ENCODE results near the gene MDGA2.

Gene MDGA2

GRCh38 chr14:47471075-47471474 lies 204.3 kb downstream of the MDGA2 start:
- DNase-seq, result no peak

GRCh38 chr14:47466916-47467315 lies 208.5 kb downstream of the MDGA2 start:
- DNase-seq, result no peak

- no peak for DNase-seq
These were observed 221.4 kb downstream of the MDGA2 start for GRCh38 chr14:47454025-47454424.

- no peak for DNase-seq
These were observed 228.3 kb downstream of the MDGA2 start for GRCh38 chr14:47447076-47447475.

- DNase-seq, result no peak
These were observed 233.2 kb downstream of the MDGA2 start for GRCh38 chr14:47442211-47442610.

GRCh38 chr14:47439953-47440352 lies 235.5 kb downstream of the MDGA2 start:
- no peak for DNase-seq

- DNase-seq, result no peak
These were observed 236.7 kb downstream of the MDGA2 start for GRCh38 chr14:47438650-47439140.

- DNase-seq, result no peak
These were observed 240.0 kb downstream of the MDGA2 start for GRCh38 chr14:47435331-47435965.

GRCh38 chr14:47427629-47428028 lies 247.8 kb downstream of the MDGA2 start:
- DNase-seq, result no peak

GRCh38 chr14:47425302-47425701 lies 250.1 kb downstream of the MDGA2 start:
- no peak for DNase-seq

- DNase-seq, result no peak
These were observed 253.2 kb downstream of the MDGA2 start for GRCh38 chr14:47422191-47422590.

- no peak for DNase-seq
These were observed 263.9 kb downstream of the MDGA2 start for GRCh38 chr14:47411523-47411922.

GRCh38 chr14:47392326-47392725 lies 283.1 kb downstream of the MDGA2 start:
- DNase-seq, result no peak

GRCh38 chr14:47390831-47391504 lies 284.4 kb downstream of the MDGA2 start:
- DNase-seq, result no peak

GRCh38 chr14:47389535-47389934 lies 285.9 kb downstream of the MDGA2 start:
- DNase-seq, result no peak

- no peak for DNase-seq
These were observed 309.4 kb downstream of the MDGA2 start for GRCh38 chr14:47366006-47366405.

- DNase-seq, result no peak
These were observed 310.2 kb downstream of the MDGA2 start for GRCh38 chr14:47365233-47365632.

- no peak for DNase-seq
These were observed 322.2 kb downstream of the MDGA2 start for GRCh38 chr14:47353186-47353585.

- DNase-seq, result no peak
These were observed 328.6 kb downstream of the MDGA2 start for GRCh38 chr14:47346849-47347248.

GRCh38 chr14:47345016-47345415 lies 330.4 kb downstream of the MDGA2 start:
- DNase-seq, result no peak

GRCh38 chr14:47332939-47333338 lies 342.5 kb downstream of the MDGA2 start:
- DNase-seq, result no peak

GRCh38 chr14:47332106-47332505 lies 343.3 kb downstream of the MDGA2 start:
- no peak for DNase-seq

GRCh38 chr14:47328376-47328775 lies 347.0 kb downstream of the MDGA2 start:
- no peak for DNase-seq

- no peak for DNase-seq
These were observed 348.1 kb downstream of the MDGA2 start for GRCh38 chr14:47327336-47327735.

- no peak for DNase-seq
These were observed 352.7 kb downstream of the MDGA2 start for GRCh38 chr14:47322751-47323150.
